T-helper 1 cell (primary cell): Measurements from ENCODE around the gene TCF7L2.
"Not testable (repeated sequence)": the region's sequence is repeated elsewhere in the genome, so short reads cannot be mapped to it uniquely, and the experiment has no call there.

Source experiments
- DNase-seq, 5 donors: peaks; one replicate each; pipeline ENCODE4 v3.0.0-alpha.2; 2012 to 2020

TCF7L2 gene

GRCh38 chr10:113047963-113048781 lies 98.1 kb downstream of the TCF7L2 start:
- DNase-seq: no peak

GRCh38 chr10:113049881-113050280 lies 99.8 kb downstream of the TCF7L2 start:
- no peak for DNase-seq

GRCh38 chr10:113052076-113052830 lies 102.2 kb downstream of the TCF7L2 start:
- no peak for DNase-seq

- no peak for DNase-seq
Measured at GRCh38 chr10:113053091-113053490, 103.0 kb downstream of the TCF7L2 start.

GRCh38 chr10:113053881-113054280 lies 103.8 kb downstream of the TCF7L2 start:
- no peak for DNase-seq

- no peak for DNase-seq
Measured at GRCh38 chr10:113055458-113055857, 105.4 kb downstream of the TCF7L2 start.

- no peak for DNase-seq
Measured at GRCh38 chr10:113056030-113056429, 106.0 kb downstream of the TCF7L2 start.

GRCh38 chr10:113056441-113057021 lies 106.5 kb downstream of the TCF7L2 start:
- DNase-seq: no peak

- DNase-seq: no peak
Measured at GRCh38 chr10:113057948-113058522, 108.0 kb downstream of the TCF7L2 start.

- DNase-seq: no peak
Measured at GRCh38 chr10:113058523-113059370, 108.7 kb downstream of the TCF7L2 start.

- no peak for DNase-seq
Measured at GRCh38 chr10:113059371-113059780, 109.3 kb downstream of the TCF7L2 start.

GRCh38 chr10:113060201-113061053 lies 110.4 kb downstream of the TCF7L2 start:
- DNase-seq: no peak

- DNase-seq: no peak
Measured at GRCh38 chr10:113061054-113061430, 111.0 kb downstream of the TCF7L2 start.

GRCh38 chr10:113061557-113061956 lies 111.5 kb downstream of the TCF7L2 start:
- DNase-seq: no peak

GRCh38 chr10:113063043-113063967 lies 113.3 kb downstream of the TCF7L2 start:
- DNase-seq: no peak

- no peak for DNase-seq
Measured at GRCh38 chr10:113064039-113064438, 114.0 kb downstream of the TCF7L2 start.

GRCh38 chr10:113066120-113066519 lies 116.1 kb downstream of the TCF7L2 start:
- DNase-seq: not testable (repeated sequence)

GRCh38 chr10:113066561-113067312 lies 116.7 kb downstream of the TCF7L2 start:
- no peak for DNase-seq

- no peak for DNase-seq
Measured at GRCh38 chr10:113067501-113067900, 117.5 kb downstream of the TCF7L2 start.
